Activated naive CD8-positive, alpha-beta T cell treated with anti-CD3 and anti-CD28 coated beads, Interleukin-2, amount 10 ng/mL, durations not matched to agents 7 days and 5 days (primary cell): Measurements from ENCODE around the gene RIPOR1. TPM values are rescaled to one million over a fixed set of nuclear protein-coding genes. Genes with fewer than 3 reads are reported as not detected.
"Not testable (repeated sequence)": the region's sequence is repeated elsewhere in the genome, so short reads cannot be mapped to it uniquely, and the experiment has no call there.

Experiments
- ATAC-seq: fragments of 150-1000 bp; cut with Tn5 transposase; one replicate; pipeline ENCODE4 v1.10.0; 2021; ENCODE audit warnings: low read depth, moderate library complexity
- POLR2A ChIA-PET: fragments of 350-600 bp; sonication (Branson Sonifier 250); formaldehyde crosslinking; loops from one replicate; lab custom pipeline; 2021; ENCODE audit warnings: antibody characterized with exemption; lab: Charles Lee
- DNase-seq: peaks from one replicate; pipeline ENCODE4 v3.0.0; 2021
- H3K27ac Mint-ChIP-seq: one replicate; pipeline ENCODE4 v1.8.0; 2022; ENCODE audit warnings: mild to moderate bottlenecking, mixed read lengths
- H3K27me3 Mint-ChIP-seq: one replicate; pipeline ENCODE4 v1.8.0; 2022; ENCODE audit warnings: mild to moderate bottlenecking, moderate library complexity, mixed read lengths
- H3K36me3 Mint-ChIP-seq: one replicate; pipeline ENCODE4 v1.8.0; 2021; ENCODE audit warnings: mild to moderate bottlenecking, mixed read lengths
- H3K4me1 Mint-ChIP-seq: one replicate; pipeline ENCODE4 v1.8.0; 2021; ENCODE audit warnings: mixed read lengths
- H3K4me3 Mint-ChIP-seq: one replicate; pipeline ENCODE4 v1.8.0; 2022; ENCODE audit warnings: mild to moderate bottlenecking, moderate library complexity, mixed read lengths
- H3K9me3 Mint-ChIP-seq: one replicate; pipeline ENCODE4 v1.8.0; 2021; ENCODE audit warnings: mixed read lengths
- total RNA-seq, 2 experiments: library from RNA; stranded (reverse); gene quantifications; one replicate each; pipeline ENCODE4 v1.2.3, GENCODE V29; 2021

RIPOR1 gene, protein sequence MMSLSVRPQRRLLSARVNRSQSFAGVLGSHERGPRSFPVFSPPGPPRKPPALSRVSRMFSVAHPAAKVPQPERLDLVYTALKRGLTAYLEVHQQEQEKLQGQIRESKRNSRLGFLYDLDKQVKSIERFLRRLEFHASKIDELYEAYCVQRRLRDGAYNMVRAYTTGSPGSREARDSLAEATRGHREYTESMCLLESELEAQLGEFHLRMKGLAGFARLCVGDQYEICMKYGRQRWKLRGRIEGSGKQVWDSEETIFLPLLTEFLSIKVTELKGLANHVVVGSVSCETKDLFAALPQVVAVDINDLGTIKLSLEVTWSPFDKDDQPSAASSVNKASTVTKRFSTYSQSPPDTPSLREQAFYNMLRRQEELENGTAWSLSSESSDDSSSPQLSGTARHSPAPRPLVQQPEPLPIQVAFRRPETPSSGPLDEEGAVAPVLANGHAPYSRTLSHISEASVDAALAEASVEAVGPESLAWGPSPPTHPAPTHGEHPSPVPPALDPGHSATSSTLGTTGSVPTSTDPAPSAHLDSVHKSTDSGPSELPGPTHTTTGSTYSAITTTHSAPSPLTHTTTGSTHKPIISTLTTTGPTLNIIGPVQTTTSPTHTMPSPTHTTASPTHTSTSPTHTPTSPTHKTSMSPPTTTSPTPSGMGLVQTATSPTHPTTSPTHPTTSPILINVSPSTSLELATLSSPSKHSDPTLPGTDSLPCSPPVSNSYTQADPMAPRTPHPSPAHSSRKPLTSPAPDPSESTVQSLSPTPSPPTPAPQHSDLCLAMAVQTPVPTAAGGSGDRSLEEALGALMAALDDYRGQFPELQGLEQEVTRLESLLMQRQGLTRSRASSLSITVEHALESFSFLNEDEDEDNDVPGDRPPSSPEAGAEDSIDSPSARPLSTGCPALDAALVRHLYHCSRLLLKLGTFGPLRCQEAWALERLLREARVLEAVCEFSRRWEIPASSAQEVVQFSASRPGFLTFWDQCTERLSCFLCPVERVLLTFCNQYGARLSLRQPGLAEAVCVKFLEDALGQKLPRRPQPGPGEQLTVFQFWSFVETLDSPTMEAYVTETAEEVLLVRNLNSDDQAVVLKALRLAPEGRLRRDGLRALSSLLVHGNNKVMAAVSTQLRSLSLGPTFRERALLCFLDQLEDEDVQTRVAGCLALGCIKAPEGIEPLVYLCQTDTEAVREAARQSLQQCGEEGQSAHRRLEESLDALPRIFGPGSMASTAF
- total RNA-seq, result 10 to 100 TPM; 28.7 to 35.7 TPM

DNA sequence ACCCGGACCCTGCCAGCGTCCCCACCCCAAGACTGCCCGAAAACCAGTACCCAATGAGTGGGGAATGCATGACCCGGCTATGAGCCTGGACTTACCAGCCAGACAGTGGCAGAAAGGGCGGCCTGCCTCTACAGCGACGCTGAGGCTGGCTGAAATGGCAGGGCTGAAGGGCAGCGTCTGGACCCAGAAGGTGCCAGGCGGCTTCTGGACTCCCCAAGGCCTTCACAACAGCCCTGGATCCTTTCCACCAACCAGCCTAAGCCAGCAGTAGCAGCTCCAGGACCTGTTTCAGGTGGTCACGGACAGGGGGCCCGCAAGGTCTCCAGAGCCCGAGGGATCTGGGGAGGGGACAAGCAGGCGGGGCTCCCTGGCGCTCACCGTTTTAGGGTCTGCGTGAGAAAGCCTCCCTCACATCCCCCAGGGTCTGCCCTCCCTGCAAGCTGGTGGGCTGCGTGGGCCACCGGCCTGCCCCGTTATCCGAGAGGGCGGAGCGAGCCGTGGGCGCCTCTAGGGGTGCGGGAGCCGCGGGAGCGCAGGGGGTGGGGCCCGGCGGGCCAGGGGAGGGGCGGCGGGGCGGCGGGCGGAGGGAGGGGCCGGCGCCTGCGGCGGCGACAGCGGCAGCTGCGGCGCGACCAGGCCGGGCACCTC, at the start of gene RIPOR1:
Gene RIPOR1 (plus strand): TSS at position 608 of the 648 bp plus-strand sequence. CDS start 9,618 bp downstream, outside the sequence.
- Mint-ChIP-seq H3K36me3 (no peaks in the 10 kb centered on the region), H3K9me3 (no peaks in the 10 kb centered on the region), H3K4me3 (peak within 1 kb of the TSS; percentile 72), H3K27me3 (peaks cover 48% of the 10 kb centered on the region), H3K27ac (no peak within 1 kb of the TSS), H3K4me1 (peaks cover 10% of the 10 kb centered on the region)
- ATAC-seq, result peak; percentile 57
- POLR2A ChIA-PET, result interaction anchor here (1.0 to 2.0 kb wide), 2 partner anchors 9 to 17 kb away, joined by 3 to 7 read pairs; no protein-coding TSS in a partner anchor
- DNase-seq, result peak; percentile 57

DNA sequence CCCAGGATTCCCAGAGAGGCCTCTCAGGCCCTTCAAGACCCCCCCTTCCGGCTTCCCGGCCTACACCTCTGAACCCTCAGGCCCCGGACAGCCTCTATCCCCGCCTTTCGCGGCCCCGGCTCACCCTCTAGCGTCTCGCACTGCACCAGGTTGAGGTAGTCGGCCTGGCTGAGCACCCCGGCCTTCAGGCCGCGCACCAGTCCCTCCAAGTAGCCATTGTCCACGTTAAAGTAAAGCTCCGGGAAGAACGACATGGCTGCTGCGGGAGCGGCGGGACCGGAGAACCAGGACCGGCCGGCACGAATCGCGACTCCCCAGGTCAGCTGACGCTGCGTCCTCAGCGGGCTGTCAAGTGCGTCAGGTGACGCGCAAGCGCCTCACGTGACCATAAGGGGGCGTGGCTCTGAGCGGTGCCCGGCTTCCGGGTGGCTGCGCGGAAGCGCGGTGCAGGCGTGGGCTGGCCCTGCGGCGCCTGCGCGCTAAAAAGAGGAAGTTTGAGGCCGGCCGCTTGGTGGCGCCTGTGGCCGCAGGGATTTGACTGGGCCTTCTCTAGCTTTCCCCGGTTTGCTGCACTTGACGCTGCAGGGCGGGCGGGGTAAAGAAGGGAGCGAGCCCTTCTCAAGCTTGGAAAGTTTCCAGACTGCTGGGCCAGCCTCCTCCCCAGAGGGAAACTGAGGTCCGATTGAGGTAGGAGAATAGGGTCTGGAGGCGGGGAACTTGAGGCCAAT, 47.6 kb upstream of the RIPOR1 start, which contains the start of gene ATP6V0D1:
Gene ATP6V0D1 (minus strand): TSS at position 325 of the 728 bp plus-strand sequence. CDS start 71 bp downstream, at position 254.
- no peaks in the 10 kb centered on the region for H3K9me3 Mint-ChIP-seq
- H3K27ac Mint-ChIP-seq, result peak within 1 kb of the TSS; percentile 98
- H3K4me3 Mint-ChIP-seq, result peak within 1 kb of the TSS; percentile 93
- H3K4me1 Mint-ChIP-seq, result peaks cover 14% of the 10 kb centered on the region
- no peaks in the 10 kb centered on the region for H3K27me3 Mint-ChIP-seq
- POLR2A ChIA-PET, result interaction anchor here (0.9 to 2.9 kb wide), 22 partner anchors 9 to 546 kb away, joined by 3 to 19 read pairs (median 4); partner anchors contain the start of genes ACD, C16orf86, CARMIL2 and CTCF
- peaks cover 6% of the 10 kb centered on the region for H3K36me3 Mint-ChIP-seq
- ATAC-seq (peak; percentile 89), DNase-seq (peak; percentile 100)

DNA sequence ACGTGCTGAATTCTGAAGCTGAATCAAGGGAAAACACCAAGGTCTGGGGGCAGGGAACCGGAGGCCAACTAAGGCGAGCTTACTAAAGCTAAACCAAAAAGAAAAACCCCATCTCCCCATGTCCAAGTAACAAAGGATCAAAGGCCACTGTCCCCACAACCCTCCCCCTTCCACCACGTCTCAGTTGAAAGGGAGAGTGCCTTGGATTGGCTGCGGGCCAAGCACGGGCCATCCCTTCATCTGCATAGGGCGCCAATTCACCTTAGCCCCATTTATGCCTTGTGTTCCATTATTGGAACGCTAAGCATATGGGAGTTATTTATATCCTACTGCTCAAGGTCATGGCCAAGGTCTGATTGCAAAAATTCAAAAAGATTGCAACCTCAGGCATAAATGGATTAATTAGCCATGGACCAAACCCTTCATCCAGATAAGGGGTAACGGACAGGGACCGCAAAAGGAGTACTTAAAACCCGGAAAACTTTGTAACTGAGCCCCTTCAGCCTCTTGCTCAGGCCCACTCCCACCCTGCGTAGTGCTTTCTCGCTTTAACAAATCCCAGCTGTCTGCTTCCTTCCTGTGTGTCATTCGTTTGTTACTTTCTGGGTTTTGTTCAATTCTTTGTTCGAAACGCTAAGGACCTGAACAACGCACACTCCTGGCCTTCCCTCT, 46.9 kb upstream of the RIPOR1 start:
- Mint-ChIP-seq H3K27me3 (no peaks in the 10 kb centered on the region), H3K27ac (peak overlapping the region; percentile 98), H3K36me3 (peaks cover 6% of the 10 kb centered on the region), H3K4me1 (peaks cover 14% of the 10 kb centered on the region), H3K4me3 (peak overlapping the region; percentile 93), H3K9me3 (no peaks in the 10 kb centered on the region)
- POLR2A ChIA-PET, result interaction anchor here (0.9 to 2.9 kb wide), 20 partner anchors 8 to 547 kb away, joined by 3 to 19 read pairs (median 5); partner anchors contain the start of genes ACD, C16orf86, CARMIL2 and CTCF
- ATAC-seq (peak; percentile 30), DNase-seq (peak; percentile 66)

DNA sequence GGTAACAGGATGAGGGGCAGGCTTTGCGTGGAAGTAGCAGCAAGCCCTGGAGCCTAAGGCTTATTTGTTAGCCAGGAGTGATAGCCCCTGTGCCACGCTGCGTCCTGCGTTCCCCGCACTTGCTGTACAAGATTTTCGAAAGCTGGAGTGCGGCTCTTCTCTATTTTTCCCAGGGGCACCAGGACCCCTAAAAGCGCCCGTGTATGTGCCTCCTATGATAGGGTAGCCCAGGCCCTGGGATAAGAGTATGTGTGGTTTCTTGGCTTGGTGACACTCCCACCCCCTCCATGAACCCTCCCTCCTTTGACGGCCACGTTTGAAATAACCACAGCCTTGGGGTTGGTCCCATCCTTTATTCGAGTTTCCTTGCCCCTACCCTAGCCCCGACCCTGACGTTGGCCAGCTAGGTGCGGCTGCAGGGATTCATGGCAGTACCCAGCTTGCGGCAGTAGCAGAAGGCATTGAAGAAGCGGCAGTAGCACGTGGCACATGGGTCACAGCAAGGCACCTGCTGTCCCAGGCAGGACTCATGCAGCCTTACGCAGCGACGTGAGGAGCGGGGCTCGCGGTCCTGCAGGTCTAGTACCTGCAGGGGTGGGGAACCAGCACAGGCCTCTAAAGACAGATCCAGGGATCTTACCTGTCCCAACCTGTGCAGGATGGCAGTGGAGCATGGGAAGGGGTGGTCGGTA, 46.2 kb upstream of the RIPOR1 start:
- no peak for DNase-seq
- no peak for ATAC-seq
- Mint-ChIP-seq H3K4me3 (peak overlapping the region; percentile 93), H3K27ac (peak overlapping the region; percentile 98), H3K27me3 (no peaks in the 10 kb centered on the region), H3K36me3 (peaks cover 6% of the 10 kb centered on the region), H3K9me3 (no peaks in the 10 kb centered on the region), H3K4me1 (peaks cover 13% of the 10 kb centered on the region)
- POLR2A ChIA-PET, result interaction anchor here (1.3 to 2.9 kb wide), 7 partner anchors 10 to 454 kb away, joined by 3 to 19 read pairs (median 10); partner anchors contain the start of genes ACD, CARMIL2, PSMB10 and TMEM208

DNA sequence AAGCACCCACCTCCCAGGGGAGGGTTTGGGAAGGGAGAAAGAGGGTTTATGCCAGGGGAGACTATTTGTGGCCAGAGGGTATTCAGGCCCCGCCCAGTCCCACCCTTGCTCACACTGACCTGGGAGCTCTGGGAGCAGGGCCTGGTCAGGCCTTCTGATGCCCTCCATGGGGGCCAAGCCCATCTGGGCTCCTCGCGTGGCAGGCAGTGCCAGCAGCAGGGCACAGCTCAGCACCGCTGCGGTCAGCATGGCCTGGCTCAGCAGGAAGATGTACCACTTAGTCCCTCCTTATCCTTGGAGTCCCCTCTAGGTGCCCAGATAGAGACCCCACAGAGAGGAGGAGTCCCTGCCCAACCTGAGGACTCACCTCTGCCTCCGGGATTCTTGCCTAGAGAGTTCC, 45.5 kb upstream of the RIPOR1 start, which contains the start of gene AGRP:
Gene AGRP (minus strand): TSS at position 398 of the 400 bp plus-strand sequence. CDS start 149 bp downstream, at position 249.
- peaks cover 13% of the 10 kb centered on the region for H3K4me1 Mint-ChIP-seq
- H3K4me3 Mint-ChIP-seq, result peak within 1 kb of the TSS; percentile 93
- POLR2A ChIA-PET, result interaction anchor here (2.8 to 2.9 kb wide), 2 partner anchors 162 to 453 kb away, joined by 10 to 19 read pairs; partner anchors contain the start of genes CARMIL2 and PSMB10
- peak within 1 kb of the TSS; percentile 98 for H3K27ac Mint-ChIP-seq
- ATAC-seq (no peak), DNase-seq (no peak)
- H3K27me3 Mint-ChIP-seq, result no peaks in the 10 kb centered on the region
- no peaks in the 10 kb centered on the region for H3K9me3 Mint-ChIP-seq
- H3K36me3 Mint-ChIP-seq, result peaks cover 6% of the 10 kb centered on the region

DNA sequence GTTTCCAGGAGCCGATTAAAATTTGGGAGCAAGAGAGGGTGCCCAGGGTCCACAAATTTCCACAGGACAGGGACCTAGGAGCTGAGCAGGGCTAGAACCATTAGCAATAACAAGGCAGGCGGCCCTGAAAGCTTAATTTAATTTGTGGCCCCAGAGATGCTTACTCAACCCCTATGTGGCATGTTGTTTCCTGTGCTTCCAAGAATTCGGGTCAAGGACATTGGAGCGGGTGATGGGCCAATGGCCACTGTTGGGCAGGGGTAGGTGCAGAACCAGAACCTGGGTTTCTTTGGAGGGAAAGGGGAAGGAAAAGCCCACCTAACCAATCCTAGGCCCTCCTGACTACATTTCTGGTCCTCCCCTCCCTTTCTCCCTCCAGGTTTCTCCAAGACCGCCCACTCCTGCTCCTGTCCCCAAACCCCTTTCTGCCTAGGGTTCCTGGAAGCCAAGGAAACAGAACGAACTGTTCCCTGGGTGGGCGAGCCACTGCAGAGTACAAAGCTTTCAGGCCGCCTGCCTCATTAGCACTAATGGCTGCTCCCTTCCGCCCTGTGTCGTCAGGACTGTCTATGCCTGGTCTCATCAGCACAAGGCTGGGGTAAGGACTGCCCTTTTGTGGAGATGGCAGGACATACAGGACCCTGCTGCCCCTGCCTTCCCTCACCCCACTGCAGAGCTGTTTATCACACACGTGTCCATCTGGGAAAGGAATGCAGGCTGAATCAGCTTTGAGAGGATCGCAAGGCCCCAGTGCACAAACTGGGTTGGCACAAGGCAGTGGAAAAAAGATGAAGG, 44.7 kb upstream of the RIPOR1 start:
- ATAC-seq, result no peak
- Mint-ChIP-seq H3K9me3 (no peaks in the 10 kb centered on the region), H3K36me3 (peaks cover 6% of the 10 kb centered on the region), H3K4me3 (no peak overlapping the region), H3K27me3 (no peaks in the 10 kb centered on the region), H3K4me1 (peaks cover 13% of the 10 kb centered on the region), H3K27ac (peak overlapping the region; percentile 30)
- POLR2A ChIA-PET, result no interaction called here
- no peak for DNase-seq

DNA sequence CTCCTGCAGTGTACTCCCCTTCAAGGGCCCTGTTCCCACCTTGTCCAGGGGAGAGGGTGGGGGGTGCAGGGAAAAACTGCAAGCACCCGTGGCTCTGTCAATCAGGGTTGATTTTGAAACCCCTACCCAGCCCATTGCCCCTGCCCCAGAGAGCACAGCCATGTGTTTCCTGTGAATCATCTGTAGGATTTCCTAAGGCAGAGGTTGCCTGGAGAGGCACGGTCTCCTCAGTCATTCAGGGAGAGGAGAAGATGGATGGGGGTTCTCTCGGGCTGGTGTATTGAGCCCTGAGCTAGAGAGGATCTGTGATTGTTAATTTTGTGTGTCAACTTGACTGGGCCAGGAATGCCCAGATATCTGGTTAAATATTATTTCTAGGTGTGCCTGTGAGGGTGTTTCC, 41.8 kb upstream of the RIPOR1 start:
- peaks cover 7% of the 10 kb centered on the region for H3K36me3 Mint-ChIP-seq
- H3K27ac Mint-ChIP-seq, result no peak overlapping the region
- no peaks in the 10 kb centered on the region for H3K9me3 Mint-ChIP-seq
- H3K4me1 Mint-ChIP-seq, result peaks cover 10% of the 10 kb centered on the region
- no peak overlapping the region for H3K4me3 Mint-ChIP-seq
- no peak for ATAC-seq
- no peaks in the 10 kb centered on the region for H3K27me3 Mint-ChIP-seq
- DNase-seq, result no peak
- POLR2A ChIA-PET, result no interaction called here

DNA sequence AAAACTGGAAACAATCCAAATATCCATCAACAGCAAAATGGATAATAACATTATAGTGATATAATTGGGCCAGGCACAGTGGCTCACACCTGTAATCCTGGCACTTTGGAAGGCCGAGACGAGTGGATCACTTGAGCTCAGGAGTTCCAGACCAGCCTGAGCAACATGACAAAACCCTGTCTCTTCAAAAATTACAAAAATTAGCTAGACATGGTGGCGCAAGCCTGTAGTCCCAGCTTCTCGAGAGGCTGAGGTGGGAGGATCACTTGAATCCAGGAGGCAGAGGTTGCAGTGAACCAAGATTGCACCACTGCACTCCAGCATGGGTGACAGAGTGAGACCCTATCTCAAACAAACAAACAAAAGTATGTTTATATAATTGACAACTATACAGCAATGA, 41.1 kb upstream of the RIPOR1 start:
- H3K4me3 Mint-ChIP-seq, DNase-seq, POLR2A ChIA-PET, H3K9me3 Mint-ChIP-seq, H3K4me1 Mint-ChIP-seq, H3K36me3 Mint-ChIP-seq, H3K27me3 Mint-ChIP-seq, H3K27ac Mint-ChIP-seq, ATAC-seq: not testable (repeated sequence)

DNA sequence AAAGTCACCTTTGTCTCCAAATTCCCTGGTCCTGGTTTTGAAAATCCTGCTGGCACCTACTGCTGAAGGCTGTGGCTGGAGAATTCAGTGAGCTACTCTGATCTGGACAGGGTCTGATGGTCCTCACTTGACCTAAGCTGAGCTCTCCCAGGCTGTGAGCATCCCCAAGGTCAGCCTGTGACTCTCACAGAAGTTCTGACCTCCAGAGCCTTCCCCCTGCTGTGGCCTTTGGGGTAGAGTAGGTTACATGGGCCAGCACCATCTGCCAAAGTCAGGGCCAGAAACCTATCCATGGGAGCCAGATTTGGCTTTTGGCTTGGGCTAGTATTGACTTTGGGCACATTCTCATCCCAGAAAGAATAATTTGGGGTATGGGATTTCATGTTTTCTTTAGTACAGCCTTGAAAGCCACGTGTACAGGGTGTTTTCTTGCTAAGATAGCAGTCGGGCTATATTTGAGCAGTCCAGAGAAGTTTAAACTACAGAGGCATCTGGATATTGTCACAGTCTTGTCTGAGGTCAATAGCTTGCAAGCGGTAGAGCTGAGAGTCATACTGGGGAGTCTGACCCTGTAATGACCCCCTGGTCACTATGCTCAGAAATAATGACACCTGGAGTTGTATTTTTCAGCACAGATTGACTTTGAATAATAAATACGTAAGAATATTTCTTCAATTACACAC, 39.1 kb upstream of the RIPOR1 start:
- no peak for DNase-seq
- Mint-ChIP-seq H3K27ac (peak overlapping the region; percentile 32), H3K4me1 (peaks cover 4% of the 10 kb centered on the region), H3K36me3 (peaks cover 4% of the 10 kb centered on the region), H3K4me3 (no peak overlapping the region), H3K9me3 (no peaks in the 10 kb centered on the region), H3K27me3 (no peaks in the 10 kb centered on the region)
- POLR2A ChIA-PET, result interaction anchor here (0.6 to 2.2 kb wide), 3 partner anchors 8 to 357 kb away, joined by 3 to 6 read pairs (median 4); partner anchors contain the start of gene ATP6V0D1
- ATAC-seq, result no peak
